Muscle layer of duodenum (tissue), 2 donors: Measurements from ENCODE around the gene ITGA4.

Experiments used
- H3K27ac ChIP-seq: one replicate; pipeline ENCODE4 v1.7.0; 2013; ENCODE audit warnings: mild to moderate bottlenecking, low read length
- H3K27me3 ChIP-seq: one replicate; pipeline ENCODE4 v1.7.0; 2013; ENCODE audit warnings: low read depth, mild to moderate bottlenecking, control low read depth, low read length
- H3K36me3 ChIP-seq, 2 donors: one replicate each; pipeline ENCODE4 v1.7.0; 2013; ENCODE audit warnings: low read length in 2 of 2, control low read depth in 1 of 2, mild to moderate bottlenecking in 1 of 2; ENCODE audit not compliant: insufficient read depth in 2 of 2, control insufficient read depth in 1 of 2
- H3K4me1 ChIP-seq, 2 donors: one replicate each; pipeline ENCODE4 v1.7.0; 2013; ENCODE audit warnings: low read length in 2 of 2, mild to moderate bottlenecking in 2 of 2, control low read depth in 1 of 2, moderate library complexity in 1 of 2; ENCODE audit not compliant: insufficient read depth in 2 of 2, control insufficient read depth in 1 of 2
- H3K4me3 ChIP-seq, 2 donors: one replicate each; pipeline ENCODE4 v1.7.0; 2013; ENCODE audit warnings: low read length in 2 of 2, low read depth in 1 of 2, mild to moderate bottlenecking in 1 of 2
- H3K9me3 ChIP-seq, 2 donors: one replicate each; pipeline ENCODE4 v1.7.0; 2013; ENCODE audit warnings: low read length in 2 of 2, control low read depth in 1 of 2, mild to moderate bottlenecking in 1 of 2; ENCODE audit not compliant: control insufficient read depth in 1 of 2
- donor health status: healthy.

Gene ITGA4

DNA sequence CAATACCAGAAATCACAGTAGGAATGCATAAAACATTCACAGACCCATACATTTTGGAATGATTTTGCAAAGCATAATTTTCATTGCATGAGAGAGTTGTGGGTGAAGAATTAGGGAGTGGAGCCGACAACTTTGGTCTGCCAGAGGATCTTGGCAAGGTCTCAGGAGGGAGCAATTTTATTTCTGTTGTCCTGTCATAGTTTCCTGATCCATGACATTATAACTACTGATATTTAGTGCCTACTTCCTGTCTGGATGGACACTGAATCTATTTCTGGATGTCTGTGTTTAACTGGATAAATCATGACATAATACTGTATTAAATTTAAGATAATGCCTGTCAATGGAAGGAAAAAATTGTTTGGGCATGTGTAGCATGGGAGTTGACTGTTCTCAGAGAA, 2.4 kb downstream of the ITGA4 start:
- Histone ChIP-seq H3K4me3 (peak overlapping the region in 1 of 2 donors; percentile 63), H3K27me3 (no peaks in the 10 kb centered on the region), H3K27ac (peak overlapping the region; percentile 80), H3K9me3 (no peaks in the 10 kb centered on the region), H3K4me1 (peaks cover 0 to 24% of the 10 kb centered on the region in 2 donors), H3K36me3 (no peaks in the 10 kb centered on the region)

DNA sequence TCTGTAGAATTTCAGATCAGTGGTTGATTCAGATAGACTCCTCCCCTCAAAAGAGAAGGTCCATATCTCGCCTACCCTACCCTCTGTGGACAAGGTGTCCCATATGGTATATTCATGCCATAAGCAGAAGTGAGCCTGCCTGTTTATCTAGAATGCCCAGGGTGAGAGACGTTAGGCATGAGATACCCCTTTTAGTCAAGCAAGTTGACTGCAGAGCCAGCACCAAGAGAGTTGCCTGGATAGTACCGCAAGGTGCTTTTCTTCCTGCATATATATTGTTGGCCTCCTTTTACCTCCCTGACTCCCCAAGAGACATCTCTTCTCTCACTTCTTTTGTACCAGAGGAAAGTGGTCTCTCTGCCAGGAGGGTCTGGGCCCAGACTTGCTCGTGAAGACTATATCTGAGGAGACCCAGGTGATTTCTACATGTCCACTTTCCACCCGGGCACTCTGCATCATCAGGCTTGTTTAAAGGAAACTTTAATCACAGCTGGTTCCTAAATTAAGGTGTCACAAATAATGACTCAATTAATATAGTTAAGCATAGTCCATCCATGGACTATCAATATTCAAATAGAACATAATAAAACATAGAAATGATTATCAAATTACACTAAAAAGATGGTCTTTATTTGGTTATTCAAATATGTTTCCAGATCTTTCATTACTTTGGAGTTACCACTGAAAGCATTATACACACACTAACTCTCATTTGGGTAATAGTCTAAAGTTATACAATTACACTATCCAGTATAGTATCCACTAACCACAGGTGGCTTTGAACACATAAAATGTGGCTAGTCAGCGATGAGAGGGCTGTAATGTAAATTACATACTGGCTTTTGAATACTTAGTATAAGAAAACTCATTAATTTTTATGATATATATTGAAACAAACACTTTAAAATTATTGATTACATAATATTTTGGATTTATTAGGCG, 4.1 kb downstream of the ITGA4 start:
- no peaks in the 10 kb centered on the region for H3K36me3 ChIP-seq
- H3K4me1 ChIP-seq = peaks cover 0 to 22% of the 10 kb centered on the region in 2 donors
- H3K4me3 ChIP-seq = peak overlapping the region in 1 of 2 donors; percentile 8
- H3K27me3 ChIP-seq = no peaks in the 10 kb centered on the region
- no peak overlapping the region for H3K27ac ChIP-seq
- no peaks in the 10 kb centered on the region for H3K9me3 ChIP-seq

DNA sequence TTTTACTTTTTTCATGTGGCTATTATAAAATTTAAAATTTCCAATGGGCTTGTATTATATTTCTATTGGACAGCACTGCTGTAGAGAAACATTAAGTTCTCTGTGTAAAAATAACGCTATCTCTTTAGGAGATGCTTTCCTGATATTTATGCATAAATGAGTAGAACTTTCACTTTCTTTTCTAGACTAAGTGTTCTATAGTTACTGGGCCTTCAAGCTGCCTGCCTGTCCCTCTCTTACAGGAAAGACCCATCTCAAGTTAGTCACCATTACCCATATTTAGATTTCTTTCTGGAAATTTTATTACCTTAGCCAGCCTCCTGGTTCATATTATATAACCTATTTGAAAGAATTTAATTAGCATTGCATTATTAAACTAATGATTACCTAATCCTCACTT, 4.8 kb downstream of the ITGA4 start:
- H3K36me3 ChIP-seq = no peaks in the 10 kb centered on the region
- H3K4me1 ChIP-seq = peaks cover 0 to 15% of the 10 kb centered on the region in 2 donors
- peak overlapping the region in 1 of 2 donors; percentile 14 for H3K4me3 ChIP-seq
- no peaks in the 10 kb centered on the region for H3K9me3 ChIP-seq
- no peaks in the 10 kb centered on the region for H3K27me3 ChIP-seq
- no peak overlapping the region for H3K27ac ChIP-seq

DNA sequence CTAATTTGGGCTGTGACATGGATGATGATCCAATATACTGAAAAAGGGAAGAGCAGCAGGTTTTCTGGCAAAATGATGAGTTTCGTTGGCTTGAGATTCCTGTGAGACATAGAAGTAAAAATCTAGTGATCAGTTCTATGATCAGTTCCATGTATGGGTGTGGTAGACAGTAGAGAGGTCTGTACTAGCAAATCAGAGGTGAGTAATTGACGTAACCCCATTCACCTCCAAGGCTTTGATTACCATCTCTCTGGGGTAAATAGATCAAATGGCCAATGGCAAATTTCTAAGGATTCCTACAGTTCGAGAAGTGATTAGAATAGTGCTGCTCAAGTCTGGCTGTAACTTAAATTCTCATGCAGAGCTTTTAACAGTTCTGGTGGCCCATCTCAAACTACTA, 6.4 kb downstream of the ITGA4 start:
- Histone ChIP-seq H3K4me1 (no peaks in the 10 kb centered on the region), H3K9me3 (no peaks in the 10 kb centered on the region), H3K27ac (no peak overlapping the region), H3K4me3 (no peak overlapping the region), H3K27me3 (no peaks in the 10 kb centered on the region), H3K36me3 (no peaks in the 10 kb centered on the region)

DNA sequence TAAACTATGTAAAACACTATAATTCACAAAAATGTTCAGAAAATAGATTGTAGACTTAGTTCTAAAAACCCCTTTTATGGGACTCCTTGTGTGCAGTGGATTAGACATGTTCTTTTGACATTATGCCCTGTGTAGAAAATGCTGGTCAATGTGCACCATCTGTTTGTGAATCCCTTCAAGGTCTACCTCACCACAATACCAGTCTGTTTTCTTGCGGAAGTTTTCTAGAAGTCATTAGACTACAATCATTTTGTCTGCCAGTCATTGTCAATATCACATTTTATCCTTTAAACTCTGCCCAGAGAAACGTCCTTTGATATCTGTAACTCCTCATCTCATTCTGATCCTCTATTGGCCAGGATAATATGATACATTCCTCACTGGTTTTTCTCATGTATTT, 7.8 kb downstream of the ITGA4 start:
- Histone ChIP-seq H3K9me3 (no peaks in the 10 kb centered on the region), H3K27ac (no peak overlapping the region), H3K4me3 (no peak overlapping the region), H3K4me1 (no peaks in the 10 kb centered on the region), H3K36me3 (no peaks in the 10 kb centered on the region), H3K27me3 (no peaks in the 10 kb centered on the region)

DNA sequence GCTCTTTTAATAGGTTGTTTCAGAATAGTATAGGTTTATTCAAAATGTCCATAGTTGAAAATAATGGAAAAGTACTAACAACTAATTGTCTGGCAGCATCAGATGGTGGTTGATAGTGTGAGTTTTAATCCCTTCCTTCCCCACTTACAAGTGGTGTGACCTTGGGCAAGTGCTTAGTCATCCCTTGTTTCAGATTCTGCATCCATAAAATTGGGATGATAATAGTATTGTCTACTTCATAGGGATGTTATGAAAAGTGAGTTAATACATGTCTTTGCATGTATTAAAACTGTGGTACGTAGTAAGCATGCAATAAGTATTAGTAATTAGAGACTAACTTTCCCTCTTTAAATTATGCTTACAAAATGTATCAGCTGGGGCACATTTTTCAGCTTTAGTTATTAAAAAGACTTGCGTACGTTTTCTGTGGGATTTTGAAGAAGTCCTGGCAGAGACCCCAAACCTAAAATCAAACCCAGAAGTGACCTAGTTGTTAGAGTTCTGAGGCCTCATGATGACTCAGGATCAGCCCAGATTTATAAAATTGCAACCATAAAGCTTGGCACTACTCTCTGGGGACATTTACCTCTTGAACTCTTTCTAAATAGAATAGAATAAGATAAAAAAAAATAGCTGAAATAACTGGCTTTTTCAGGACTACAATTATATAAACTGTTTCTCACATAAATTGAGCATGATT, 8.6 kb downstream of the ITGA4 start:
- Histone ChIP-seq H3K36me3 (no peaks in the 10 kb centered on the region), H3K4me3 (no peak overlapping the region), H3K27ac (no peak overlapping the region), H3K27me3 (no peaks in the 10 kb centered on the region), H3K4me1 (no peaks in the 10 kb centered on the region), H3K9me3 (no peaks in the 10 kb centered on the region)

DNA sequence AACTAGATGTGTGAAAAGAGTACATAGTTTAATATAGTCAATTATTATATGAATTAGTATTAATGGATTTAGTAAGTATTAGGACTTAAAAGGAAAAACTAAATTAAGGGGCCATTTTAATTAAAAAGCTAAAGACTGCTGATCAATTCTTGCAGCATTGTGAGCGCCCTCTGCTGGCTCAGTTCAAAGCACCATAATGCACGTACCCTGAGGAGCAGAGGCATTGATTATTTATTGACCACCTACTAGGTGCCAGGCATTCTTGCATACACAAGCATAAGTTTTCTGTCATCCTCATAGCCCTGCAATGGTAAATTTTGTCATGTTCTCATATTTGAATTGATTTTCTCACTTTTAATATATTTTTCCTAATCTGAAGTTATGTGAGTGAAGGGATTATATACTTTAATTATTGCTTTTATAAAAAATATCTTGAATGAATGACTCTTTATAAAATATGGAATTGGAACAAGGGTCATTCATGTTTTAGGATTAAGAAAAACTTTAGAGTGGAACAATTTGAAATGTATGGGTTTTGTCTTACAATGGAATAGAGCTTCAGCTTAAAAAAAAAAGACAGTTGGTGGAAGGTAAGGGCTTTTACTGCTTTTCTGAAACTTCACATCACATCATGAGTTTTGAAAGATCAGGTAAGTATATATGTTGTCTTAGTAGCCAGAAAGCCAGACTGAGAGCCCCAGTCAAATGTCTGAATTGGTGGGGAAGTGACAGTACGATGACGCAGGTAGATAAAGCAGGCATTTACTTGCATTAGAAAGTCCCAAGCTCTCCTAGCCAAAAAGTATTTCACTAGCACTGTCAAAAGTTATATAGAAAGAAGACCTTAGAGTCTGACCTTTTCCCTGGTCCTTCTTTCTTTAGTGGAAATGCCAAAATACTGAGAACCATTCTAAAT, 9.7 kb downstream of the ITGA4 start:
- no peaks in the 10 kb centered on the region for H3K4me1 ChIP-seq
- no peaks in the 10 kb centered on the region for H3K27me3 ChIP-seq
- no peaks in the 10 kb centered on the region for H3K9me3 ChIP-seq
- no peak overlapping the region for H3K27ac ChIP-seq
- no peaks in the 10 kb centered on the region for H3K36me3 ChIP-seq
- no peak overlapping the region for H3K4me3 ChIP-seq

DNA sequence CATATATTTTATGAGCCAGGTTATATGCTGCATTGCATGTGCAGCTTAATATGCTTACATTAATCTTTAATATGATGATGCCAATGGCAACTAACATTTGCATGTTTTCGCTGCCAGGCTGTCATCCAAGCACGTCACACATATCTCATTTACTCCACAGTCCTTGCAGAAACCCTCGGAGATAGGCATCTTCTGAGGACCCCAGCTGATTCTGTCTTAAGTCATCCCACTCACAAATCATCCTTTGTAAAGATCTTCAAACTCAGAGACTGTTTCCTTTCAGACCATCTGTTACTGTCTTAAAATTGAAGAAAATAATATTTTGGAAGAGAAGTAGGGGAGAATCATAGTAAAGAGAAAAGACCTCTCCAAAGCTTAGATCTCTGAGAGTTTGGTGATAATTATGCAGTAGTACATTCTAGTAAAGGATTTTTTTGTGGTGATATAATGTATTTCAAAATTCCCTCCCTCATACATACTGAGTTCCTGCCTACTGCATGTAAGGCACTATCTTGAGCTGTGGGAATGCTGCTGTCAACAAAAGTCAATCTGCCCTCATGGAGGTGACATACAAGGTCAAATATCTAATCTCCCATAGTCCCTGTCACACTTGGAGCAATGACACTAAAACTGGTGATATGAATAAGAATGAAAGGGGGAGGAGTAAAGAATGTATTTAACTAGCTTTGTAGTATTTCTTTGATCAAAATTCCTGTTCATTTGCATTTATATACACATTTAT, 11.0 kb downstream of the ITGA4 start:
- no peaks in the 10 kb centered on the region for H3K4me1 ChIP-seq
- H3K27me3 ChIP-seq = no peaks in the 10 kb centered on the region
- no peaks in the 10 kb centered on the region for H3K36me3 ChIP-seq
- H3K4me3 ChIP-seq = no peak overlapping the region
- H3K27ac ChIP-seq = no peak overlapping the region
- H3K9me3 ChIP-seq = no peaks in the 10 kb centered on the region

DNA sequence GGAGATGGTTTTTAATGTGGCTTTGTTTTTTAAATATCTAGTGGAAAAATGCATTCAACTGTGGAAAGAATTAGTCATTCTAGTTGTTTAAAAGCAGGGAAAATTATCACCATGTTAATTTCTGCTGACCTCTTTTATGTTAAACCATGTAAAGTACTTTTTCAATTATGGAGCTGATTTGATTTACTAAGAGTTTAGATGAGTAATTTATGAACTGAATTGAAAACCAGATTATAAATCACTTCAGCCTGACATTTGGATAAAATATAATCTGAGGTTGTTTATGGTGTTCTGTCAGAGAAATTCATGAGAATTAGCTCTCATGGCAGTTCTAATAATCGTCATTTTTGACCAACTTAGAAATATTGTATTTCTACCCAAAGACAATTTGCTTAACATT, 11.6 kb downstream of the ITGA4 start:
- H3K4me1 ChIP-seq = no peaks in the 10 kb centered on the region
- H3K27ac ChIP-seq = no peak overlapping the region
- H3K27me3 ChIP-seq = no peaks in the 10 kb centered on the region
- no peak overlapping the region for H3K4me3 ChIP-seq
- no peaks in the 10 kb centered on the region for H3K9me3 ChIP-seq
- H3K36me3 ChIP-seq = no peaks in the 10 kb centered on the region

DNA sequence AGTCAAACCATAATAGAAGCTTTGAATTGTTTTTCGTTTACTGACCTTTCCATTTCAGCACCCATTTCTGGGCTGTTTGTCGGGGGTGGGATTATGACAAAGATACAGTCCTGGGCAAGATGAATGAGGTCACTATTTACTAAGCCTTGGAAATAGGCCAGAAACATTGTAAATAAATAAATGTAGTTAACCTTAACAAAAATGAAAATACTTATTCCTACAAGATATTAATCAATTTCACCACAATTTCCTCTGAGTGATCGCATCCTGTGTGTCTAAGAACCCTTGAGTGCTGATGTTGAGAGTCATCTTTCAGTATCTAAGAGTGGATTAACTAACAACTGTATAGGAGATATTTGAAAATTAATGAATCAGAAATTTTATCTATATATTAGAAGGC, 14.0 kb downstream of the ITGA4 start:
- H3K27me3 ChIP-seq = no peaks in the 10 kb centered on the region
- H3K27ac ChIP-seq = no peak overlapping the region
- no peaks in the 10 kb centered on the region for H3K9me3 ChIP-seq
- H3K4me3 ChIP-seq = no peak overlapping the region
- H3K4me1 ChIP-seq = no peaks in the 10 kb centered on the region
- no peaks in the 10 kb centered on the region for H3K36me3 ChIP-seq
